HT-29 (cell line): Measurements from ENCODE around the gene PCDH15. TPM values are rescaled to one million over a fixed set of nuclear protein-coding genes. Genes with fewer than 3 reads are reported as not detected.

ENCODE experiments used
- DNase-seq: peaks from one replicate; pipeline ENCODE4 v3.0.0-alpha.2; 2015; ENCODE audit warnings: low spot score
- total RNA-seq: library from RNA; depleted of rRNA; stranded (reverse); fragments of >200 nt; shearing (Covaris generic); gene quantifications from 2 replicates; pipeline ENCODE4 v1.2.3, GENCODE V29; 2014

Gene PCDH15
- total RNA-seq, 1 experiment from 2014 or later: not detected

DNA sequence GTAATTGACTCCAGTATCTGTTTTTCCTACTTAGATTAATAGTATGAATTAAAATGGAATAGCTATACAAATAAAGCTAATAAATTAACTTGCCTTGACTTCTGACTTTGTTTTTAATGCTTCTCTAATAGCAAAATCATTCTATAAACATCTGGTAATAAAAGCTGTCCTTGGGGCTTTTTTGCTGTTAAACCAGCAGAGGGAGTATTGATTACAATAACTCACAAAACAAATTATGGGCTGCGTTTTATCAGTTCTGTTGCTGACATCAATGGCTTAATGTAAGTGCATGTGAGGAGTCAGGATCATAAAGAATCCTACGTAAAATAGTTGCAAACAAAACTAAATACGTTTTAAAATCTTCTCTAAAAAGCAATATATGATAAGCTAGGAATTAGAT lies 667.8 kb downstream of the PCDH15 start:
- DNase-seq: peak; percentile 14

GRCh38 chr10:54131833-54132232 lies 669.2 kb downstream of the PCDH15 start:
- no peak for DNase-seq

GRCh38 chr10:54130394-54130793 lies 670.6 kb downstream of the PCDH15 start:
- DNase-seq: no peak

DNA sequence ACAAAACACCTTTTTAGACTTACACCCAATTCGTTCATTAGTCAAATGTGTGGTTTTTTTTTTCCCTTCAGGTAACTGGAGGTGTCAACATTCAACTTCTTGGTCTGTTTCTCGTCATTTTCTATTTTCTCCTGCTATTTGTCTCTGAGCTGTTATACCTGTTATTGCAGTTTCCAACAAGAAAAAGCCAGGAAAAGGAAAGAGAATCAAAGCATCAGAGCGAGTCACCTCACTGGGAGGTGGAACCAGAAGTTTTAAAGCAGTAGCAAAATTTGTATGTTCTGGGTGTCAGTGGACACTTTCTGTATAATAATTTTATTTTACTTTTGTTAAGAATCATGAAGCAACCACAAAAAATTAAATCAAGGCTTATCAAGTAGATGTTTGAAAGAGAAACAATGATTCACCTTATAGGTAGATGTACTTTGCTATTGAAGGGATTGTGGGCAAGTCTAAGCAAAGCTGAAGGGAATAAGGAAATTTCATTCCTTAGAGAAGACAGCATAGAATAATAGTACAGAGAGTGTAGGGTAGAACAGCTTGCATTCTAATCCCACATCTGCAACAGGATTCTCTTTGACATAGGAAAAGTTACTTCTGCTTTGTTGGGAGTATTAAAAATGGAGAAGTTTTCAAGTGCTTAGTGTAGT lies 675.8 kb downstream of the PCDH15 start:
- no peak for DNase-seq

- DNase-seq: no peak
Observed at GRCh38 chr10:54124209-54124885, 676.7 kb downstream of the PCDH15 start.

DNA sequence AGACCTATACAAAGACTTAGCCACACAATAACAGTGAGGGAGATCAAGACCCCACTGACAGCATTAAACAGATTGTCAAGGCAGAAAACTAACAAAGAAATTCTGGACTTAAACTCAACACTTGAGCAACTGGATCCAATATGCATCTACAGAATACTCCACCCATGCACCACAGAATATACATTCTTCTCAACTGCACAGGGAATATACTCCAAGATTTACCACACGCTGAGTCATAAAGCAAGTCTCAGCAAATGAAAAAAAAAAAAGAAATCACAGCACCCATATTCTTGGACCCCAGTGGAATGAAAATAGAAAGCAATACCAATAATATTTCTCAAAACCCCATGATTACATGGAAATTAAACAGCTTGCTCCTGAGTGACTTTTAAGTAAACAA lies 680.2 kb downstream of the PCDH15 start:
- no peak for DNase-seq

- DNase-seq: no peak
Observed at GRCh38 chr10:54108961-54109360, 692.1 kb downstream of the PCDH15 start.

DNA sequence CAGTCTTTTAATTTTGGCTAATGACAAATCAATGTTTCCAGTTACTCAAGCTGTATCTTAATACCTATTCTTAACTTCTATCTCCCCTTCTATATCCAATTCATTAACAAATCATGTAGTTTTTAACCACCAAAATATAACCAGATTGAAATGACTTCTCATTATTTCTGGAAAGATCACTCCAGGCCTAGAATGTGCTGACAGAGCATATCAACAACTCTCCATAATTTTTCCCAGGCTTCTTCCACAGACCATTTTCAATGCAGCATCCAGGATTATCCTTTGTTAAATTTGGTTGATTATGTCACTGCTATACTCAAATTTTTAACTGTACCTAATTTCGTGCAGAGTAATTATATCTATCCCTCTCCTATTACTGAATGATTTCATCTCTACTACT lies 704.1 kb downstream of the PCDH15 start:
- no peak for DNase-seq

- peak; percentile 71 for DNase-seq
Observed at GRCh38 chr10:54094321-54094720, 706.7 kb downstream of the PCDH15 start.

DNA sequence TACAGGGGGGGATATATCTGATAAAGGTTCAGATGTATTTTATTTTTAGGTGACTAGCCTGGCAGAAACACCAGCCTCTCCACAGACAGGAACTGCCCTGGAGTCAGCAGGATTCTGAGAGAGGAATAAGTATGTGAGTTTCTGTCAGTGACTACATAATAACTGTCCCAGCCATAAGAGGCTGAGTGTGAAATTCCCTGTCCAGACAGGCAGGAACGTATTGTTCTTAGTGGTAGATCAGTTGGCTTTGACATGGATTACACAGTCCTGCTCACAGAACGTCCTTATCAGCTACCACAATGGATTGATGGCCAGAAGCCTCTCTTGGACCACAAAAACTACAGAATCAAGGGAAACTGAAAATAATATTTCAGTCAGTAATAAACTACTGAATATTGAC lies 709.8 kb downstream of the PCDH15 start:
- no peak for DNase-seq

GRCh38 chr10:54081950-54082349 lies 719.1 kb downstream of the PCDH15 start:
- no peak for DNase-seq

DNA sequence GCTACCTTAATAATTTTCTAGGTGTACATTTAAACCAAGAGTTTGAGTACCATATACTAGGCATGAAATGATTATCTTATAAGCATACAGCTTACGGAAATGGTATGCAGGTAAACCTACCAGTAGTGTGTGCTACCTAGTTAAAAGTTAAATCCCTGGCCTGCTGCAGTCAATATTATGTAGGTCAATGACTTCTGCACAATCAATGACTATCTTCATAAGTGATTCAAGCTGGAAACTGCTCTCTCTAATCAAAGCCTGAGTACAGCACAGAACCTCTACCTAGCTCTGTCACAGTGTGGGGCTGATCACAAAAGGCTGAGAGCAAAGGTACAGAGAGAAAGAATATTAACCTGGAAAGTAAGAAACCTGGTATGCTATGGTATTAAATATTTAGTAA lies 733.7 kb downstream of the PCDH15 start:
- DNase-seq: no peak

DNA sequence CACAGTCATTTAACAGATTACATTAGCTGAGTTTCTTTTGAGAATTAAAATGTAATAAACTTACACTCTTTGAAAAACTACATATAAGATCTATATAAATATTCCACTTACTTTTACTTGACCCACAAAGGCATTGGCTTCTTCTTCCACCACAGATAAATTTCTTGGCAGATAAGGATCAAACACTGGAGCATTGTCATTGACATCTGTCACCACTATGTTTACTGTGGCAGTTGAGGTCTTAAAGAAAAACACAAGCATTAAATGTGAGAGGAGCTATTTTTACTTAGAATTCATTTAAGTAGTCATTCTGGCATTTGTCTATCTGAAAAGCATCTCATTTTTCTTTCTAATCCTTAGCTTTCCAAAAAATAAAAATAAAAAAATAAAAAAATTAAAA lies 734.4 kb downstream of the PCDH15 start:
- no peak for DNase-seq

DNA sequence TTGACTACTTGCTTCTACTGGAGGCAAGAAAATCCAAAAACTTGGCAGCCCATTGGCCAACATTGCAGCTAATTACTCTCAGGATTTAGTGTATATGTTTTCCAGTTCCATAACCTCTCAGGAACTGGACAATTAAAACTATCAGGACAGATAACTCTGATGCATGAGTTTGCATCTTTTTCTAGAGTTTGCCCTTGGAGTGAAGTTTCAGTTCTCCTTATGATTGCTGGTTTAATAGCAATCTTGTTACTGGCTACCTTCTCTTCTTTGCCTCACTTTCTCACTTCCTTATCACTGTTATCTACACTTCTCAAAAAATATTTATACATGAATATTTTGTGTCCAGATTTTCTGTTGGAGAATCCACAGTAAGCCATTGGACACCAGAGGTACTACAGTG lies 735.9 kb downstream of the PCDH15 start:
- DNase-seq: no peak

DNA sequence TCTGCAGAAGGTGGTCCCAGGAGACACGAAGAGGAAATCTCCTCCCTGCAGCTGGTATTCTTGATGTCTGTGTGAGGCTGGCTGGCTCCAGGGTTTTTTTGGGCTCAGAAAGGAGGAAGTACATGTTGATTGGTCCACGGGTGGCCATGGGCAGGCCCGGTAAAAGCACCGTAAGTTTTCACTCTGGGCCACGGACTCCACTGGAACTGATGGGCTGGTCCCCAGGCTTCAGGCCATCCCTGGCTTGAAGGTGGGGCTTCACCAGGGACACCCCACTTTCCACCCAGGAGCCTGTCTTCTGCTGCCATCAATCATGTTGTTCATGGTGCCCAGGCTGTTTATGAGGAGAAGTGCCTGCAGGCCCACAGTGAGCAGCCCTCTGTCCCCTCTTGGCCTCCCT lies 736.8 kb downstream of the PCDH15 start:
- DNase-seq: no peak

GRCh38 chr10:54063514-54063913 lies 737.5 kb downstream of the PCDH15 start:
- DNase-seq: peak; percentile 19

- DNase-seq: no peak
Observed at GRCh38 chr10:54060572-54060971, 740.5 kb downstream of the PCDH15 start.

DNA sequence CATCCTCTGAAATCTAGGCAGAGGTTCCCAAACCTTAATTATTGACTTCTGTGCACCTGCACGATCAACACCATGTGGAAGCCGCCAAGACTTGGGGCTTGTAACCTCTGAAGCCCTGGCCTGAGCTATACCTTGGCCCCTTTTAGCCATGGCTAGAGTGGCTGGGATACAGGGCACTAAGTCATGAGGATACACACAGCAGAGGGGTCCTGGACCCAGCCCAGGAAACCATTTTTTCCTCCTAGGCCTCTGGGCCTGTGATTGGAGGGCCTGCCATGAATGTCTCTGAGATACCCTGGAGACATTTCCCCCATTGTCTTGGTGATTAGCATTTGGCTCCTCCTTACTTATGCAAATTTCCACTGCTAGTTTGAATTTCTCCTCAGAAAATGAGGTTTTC lies 743.7 kb downstream of the PCDH15 start:
- DNase-seq: no peak

GRCh38 chr10:54026340-54026739 lies 774.7 kb downstream of the PCDH15 start:
- DNase-seq: no peak

DNA sequence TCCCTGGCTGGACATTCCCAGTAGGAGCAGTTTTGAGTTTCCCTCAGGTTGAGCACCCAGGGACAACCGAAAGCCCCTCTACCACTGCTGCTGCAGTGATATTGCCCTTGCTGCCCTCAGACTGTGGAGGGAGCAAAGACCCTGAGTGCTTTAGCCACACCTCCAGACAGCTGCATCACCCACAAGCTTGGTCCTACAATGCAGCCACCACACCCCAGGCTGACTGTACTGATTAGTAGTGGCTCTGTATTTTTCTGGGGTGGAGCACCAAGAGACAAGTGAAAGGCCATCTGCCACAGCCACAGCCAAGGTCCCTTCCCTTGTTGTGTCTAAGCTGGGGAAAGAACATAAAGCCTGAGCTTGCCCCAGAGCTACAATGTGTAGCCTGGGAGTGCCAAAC lies 789.9 kb downstream of the PCDH15 start:
- DNase-seq: no peak

- DNase-seq: no peak
Observed at GRCh38 chr10:54010337-54010933, 790.6 kb downstream of the PCDH15 start.

- no peak for DNase-seq
Observed at GRCh38 chr10:54009672-54010071, 791.4 kb downstream of the PCDH15 start.

GRCh38 chr10:54002077-54002476 lies 799.0 kb downstream of the PCDH15 start:
- DNase-seq: no peak
